WERI-Rb-1 (cell line): Measurements from ENCODE around the gene PANK1.

Experiments used
- DNase-seq: peaks from one replicate; pipeline ENCODE4 v3.0.0-alpha.2; 2020
- H3K27ac ChIP-seq: fragments of 250-450 bp; sonication (Bioruptor Pico); 2 replicates; pipeline ENCODE4 v1.5.1; 2020; ENCODE audit warnings: mild to moderate bottlenecking, moderate library complexity
- H3K27me3 ChIP-seq: fragments of 250-450 bp; sonication (Bioruptor Pico); 2 replicates; pipeline ENCODE4 v1.5.1; 2021; ENCODE audit warnings: mild to moderate bottlenecking, low read depth, moderate library complexity; ENCODE audit not compliant: insufficient read depth, severe bottlenecking
- H3K36me3 ChIP-seq: fragments of 250-450 bp; sonication (Bioruptor Pico); 2 replicates; pipeline ENCODE4 v1.5.1; 2020; ENCODE audit warnings: mild to moderate bottlenecking, moderate library complexity
- H3K4me3 ChIP-seq: 2 replicates; pipeline ENCODE4 v1.5.1; 2011; ENCODE audit warnings: low read depth, mild to moderate bottlenecking, control low read depth, low read length
- H3K9me3 ChIP-seq: fragments of 250-450 bp; sonication (Bioruptor Pico); 2 replicates; pipeline ENCODE4 v1.5.1; 2021; ENCODE audit warnings: mild to moderate bottlenecking, moderate library complexity; ENCODE audit not compliant: severe bottlenecking
- TF ChIP-seq, protein P1 (sequence below): IDR thresholded peaks from 2 replicates; pipeline ENCODE4 v1.5.1; 2011; ENCODE audit warnings: low read depth, mild to moderate bottlenecking, control low read depth, inconsistent platforms, low read length

Gene PANK1

GRCh38 chr10:89580243-89580642 is 64.8 kb downstream of the PANK1 start:
- no peaks in the 10 kb centered on the region for H3K9me3 ChIP-seq
- H3K36me3 ChIP-seq: no peaks in the 10 kb centered on the region; the same call in none of the 2 replicates
- no peak overlapping the region for H3K27ac ChIP-seq
- DNase-seq: no peak
- TF ChIP-seq, protein P1, sequence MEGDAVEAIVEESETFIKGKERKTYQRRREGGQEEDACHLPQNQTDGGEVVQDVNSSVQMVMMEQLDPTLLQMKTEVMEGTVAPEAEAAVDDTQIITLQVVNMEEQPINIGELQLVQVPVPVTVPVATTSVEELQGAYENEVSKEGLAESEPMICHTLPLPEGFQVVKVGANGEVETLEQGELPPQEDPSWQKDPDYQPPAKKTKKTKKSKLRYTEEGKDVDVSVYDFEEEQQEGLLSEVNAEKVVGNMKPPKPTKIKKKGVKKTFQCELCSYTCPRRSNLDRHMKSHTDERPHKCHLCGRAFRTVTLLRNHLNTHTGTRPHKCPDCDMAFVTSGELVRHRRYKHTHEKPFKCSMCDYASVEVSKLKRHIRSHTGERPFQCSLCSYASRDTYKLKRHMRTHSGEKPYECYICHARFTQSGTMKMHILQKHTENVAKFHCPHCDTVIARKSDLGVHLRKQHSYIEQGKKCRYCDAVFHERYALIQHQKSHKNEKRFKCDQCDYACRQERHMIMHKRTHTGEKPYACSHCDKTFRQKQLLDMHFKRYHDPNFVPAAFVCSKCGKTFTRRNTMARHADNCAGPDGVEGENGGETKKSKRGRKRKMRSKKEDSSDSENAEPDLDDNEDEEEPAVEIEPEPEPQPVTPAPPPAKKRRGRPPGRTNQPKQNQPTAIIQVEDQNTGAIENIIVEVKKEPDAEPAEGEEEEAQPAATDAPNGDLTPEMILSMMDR: no peak
- H3K27me3 ChIP-seq: no peaks in the 10 kb centered on the region
- H3K4me3 ChIP-seq: no peak overlapping the region

DNA sequence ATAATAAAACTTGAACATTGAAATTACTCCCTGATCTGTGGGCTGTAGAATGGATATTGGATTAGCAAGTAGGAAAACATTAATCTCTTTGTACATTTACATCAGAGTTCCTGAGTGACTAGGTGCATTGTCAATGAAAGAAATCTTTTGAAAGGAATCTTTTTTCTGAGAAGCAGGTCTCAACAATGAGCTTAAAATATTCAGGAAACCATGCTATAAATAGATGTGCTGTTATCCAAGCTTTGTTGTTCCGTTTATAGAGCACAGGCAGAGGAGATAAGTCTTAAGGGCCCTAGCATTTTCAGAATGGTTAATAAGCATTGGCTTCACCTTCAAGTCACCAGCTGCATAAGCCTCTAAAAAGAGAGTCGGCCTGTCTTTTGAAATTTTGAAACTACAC is 68.3 kb downstream of the PANK1 start:
- no peak for DNase-seq
- no peak overlapping the region for H3K27ac ChIP-seq
- TF ChIP-seq, protein P1: no peak
- no peak overlapping the region for H3K4me3 ChIP-seq
- no peaks in the 10 kb centered on the region for H3K36me3 ChIP-seq
- no peaks in the 10 kb centered on the region for H3K9me3 ChIP-seq
- H3K27me3 ChIP-seq: no peaks in the 10 kb centered on the region

- TF ChIP-seq, protein P1: no peak
- Histone ChIP-seq H3K36me3 (no peaks in the 10 kb centered on the region), H3K4me3 (no peak overlapping the region), H3K27me3 (no peaks in the 10 kb centered on the region), H3K9me3 (no peaks in the 10 kb centered on the region), H3K27ac (no peak overlapping the region)
- no peak for DNase-seq
Measured at GRCh38 chr10:89576022-89576421, 69.0 kb downstream of the PANK1 start.

DNA sequence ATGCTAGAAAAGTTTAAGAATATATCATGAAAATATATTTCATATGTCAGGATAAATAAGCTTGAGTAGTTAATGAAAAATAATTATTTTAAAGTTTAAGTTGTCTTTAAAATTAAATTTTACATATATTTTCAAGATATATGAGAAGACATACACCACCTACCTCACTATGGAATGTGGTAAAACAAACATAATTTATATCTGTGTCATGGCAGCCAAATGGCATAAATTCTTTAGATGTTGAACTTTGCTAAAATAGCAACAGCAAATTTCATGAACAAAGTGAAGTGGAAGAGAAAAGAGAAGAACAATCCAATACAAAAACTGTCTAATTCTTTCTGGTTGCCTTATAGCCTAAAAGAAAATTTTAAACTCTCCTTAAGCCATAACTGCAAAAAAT is 70.0 kb downstream of the PANK1 start:
- no peaks in the 10 kb centered on the region for H3K27me3 ChIP-seq
- TF ChIP-seq, protein P1: no peak
- no peak overlapping the region for H3K4me3 ChIP-seq
- no peak overlapping the region for H3K27ac ChIP-seq
- DNase-seq: no peak
- H3K9me3 ChIP-seq: no peaks in the 10 kb centered on the region
- H3K36me3 ChIP-seq: no peaks in the 10 kb centered on the region

- no peaks in the 10 kb centered on the region for H3K27me3 ChIP-seq
Measured at GRCh38 chr10:89574368-89574767, 70.7 kb downstream of the PANK1 start.

More at GRCh38 chr10:89574368-89574767, 70.7 kb downstream of the PANK1 start:
- no peak overlapping the region for H3K27ac ChIP-seq
- H3K4me3 ChIP-seq: no peak overlapping the region
- no peaks in the 10 kb centered on the region for H3K36me3 ChIP-seq
- TF ChIP-seq, protein P1: no peak
- no peaks in the 10 kb centered on the region for H3K9me3 ChIP-seq
- DNase-seq: no peak
